Activated T-helper 9 cell treated with anti-CD3 and anti-CD28 coated beads, Interleukin-2, amount 50 U/mL, for 16 hours (primary cell): ENCODE measurements around the gene DUSP9.

Source experiments
- DNase-seq: peaks from one replicate; pipeline ENCODE4 v3.0.0-alpha.2; 2020; ENCODE audit warnings: low read depth

DUSP9 gene

GRCh38 chrX:153636716-153637115 is 10.3 kb upstream of the DUSP9 start:
- DNase-seq, result no peak

- no peak for DNase-seq
Observed at GRCh38 chrX:153637121-153638040, 9.6 kb upstream of the DUSP9 start.

GRCh38 chrX:153638041-153638371 is 9.0 kb upstream of the DUSP9 start:
- no peak for DNase-seq

GRCh38 chrX:153638436-153639176 is 8.4 kb upstream of the DUSP9 start:
- DNase-seq, result no peak

- DNase-seq, result no peak
Observed at GRCh38 chrX:153639177-153640044, 7.6 kb upstream of the DUSP9 start.

- DNase-seq, result no peak
Observed at GRCh38 chrX:153640045-153640686, 6.8 kb upstream of the DUSP9 start.

- DNase-seq, result no peak
Observed at GRCh38 chrX:153640736-153641575, 6.0 kb upstream of the DUSP9 start.

GRCh38 chrX:153641627-153642026 is 5.4 kb upstream of the DUSP9 start:
- DNase-seq, result no peak

- no peak for DNase-seq
Observed at GRCh38 chrX:153642051-153642654, 4.8 kb upstream of the DUSP9 start.

- no peak for DNase-seq
Observed at GRCh38 chrX:153642655-153643430, 4.2 kb upstream of the DUSP9 start.

- DNase-seq, result no peak
Observed at GRCh38 chrX:153643431-153644351, 3.3 kb upstream of the DUSP9 start.

GRCh38 chrX:153644356-153645125 is 2.5 kb upstream of the DUSP9 start:
- no peak for DNase-seq

- no peak for DNase-seq
Observed at GRCh38 chrX:153645151-153645550, 1.9 kb upstream of the DUSP9 start.

GRCh38 chrX:153645921-153646488 is 998 bp upstream of the DUSP9 start:
- no peak for DNase-seq

- no peak for DNase-seq
Observed at GRCh38 chrX:153647461-153648357, 706 bp downstream of the DUSP9 start.
